Bronchial epithelial cell (primary cell): ENCODE data around the gene MOSMO. TPM values are rescaled to one million over a fixed set of nuclear protein-coding genes. Genes with fewer than 3 reads are reported as not detected.
"Not testable (repeated sequence)": the region's sequence is repeated elsewhere in the genome, so short reads cannot be mapped to it uniquely, and the experiment has no call there.

ENCODE experiments used
- DNase-seq: peaks from one replicate; pipeline ENCODE4 v3.0.0-alpha.2; 2010; ENCODE audit warnings: low read depth
- FAIRE-seq: peaks from 2 replicates; lab custom pipeline; 2011; peaks lifted over from hg19 to GRCh38; lab: Jason Lieb, UNC
- H3K27me3 ChIP-seq: 2 replicates; pipeline ENCODE4 v1.5.1; 2011; ENCODE audit warnings: low read length; ENCODE audit not compliant: control insufficient read depth, insufficient read depth
- H3K36me3 ChIP-seq: 2 replicates; pipeline ENCODE4 v1.5.1; 2011; ENCODE audit warnings: low read length; ENCODE audit not compliant: control insufficient read depth, insufficient read depth
- H3K4me3 ChIP-seq: 2 replicates; pipeline ENCODE4 v1.5.1; 2011; ENCODE audit warnings: mild to moderate bottlenecking, low read depth, low read length, control low read depth
- total RNA-seq: library from RNA; depleted of rRNA; stranded (reverse); fragments of >200 nt; gene quantifications from 2 replicates; pipeline ENCODE4 v1.2.1, GENCODE V29; 2014
- TF ChIP-seq, protein P1 (sequence below): IDR thresholded peaks from 2 replicates; pipeline ENCODE4 v1.5.1; 2011; ENCODE audit warnings: mild to moderate bottlenecking, moderate library complexity, low read length, control low read depth, inconsistent platforms; ENCODE audit not compliant: insufficient read depth, severe bottlenecking

MOSMO gene
- total RNA-seq, 1 donor from 2014 or later = 17.6 TPM

DNA sequence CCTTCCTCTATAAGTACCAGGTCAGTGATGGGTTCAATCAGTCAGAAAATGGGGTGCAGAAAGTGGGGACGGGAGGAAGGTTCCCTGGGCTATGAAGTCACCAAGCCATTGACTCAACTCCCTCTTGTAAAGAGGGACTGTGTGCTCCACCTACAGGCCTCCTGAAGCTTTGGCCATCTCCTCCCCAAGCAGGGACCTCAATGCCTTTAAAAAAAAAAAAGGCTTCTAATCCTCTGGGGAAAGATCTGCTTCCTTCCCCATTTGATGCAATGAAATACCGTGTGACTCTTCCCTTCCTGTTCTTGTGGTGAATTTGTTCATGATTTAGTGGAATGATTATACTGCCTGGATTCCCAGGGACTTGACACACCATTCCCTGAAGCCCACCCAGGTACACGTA lies 115.2 kb downstream of the MOSMO start:
- Histone ChIP-seq H3K36me3 (no peaks in the 10 kb centered on the region), H3K4me3 (no peak overlapping the region), H3K27me3 (no peaks in the 10 kb centered on the region)
- DNase-seq (peak; percentile 21), FAIRE-seq (no peak)
- TF ChIP-seq, protein P1, sequence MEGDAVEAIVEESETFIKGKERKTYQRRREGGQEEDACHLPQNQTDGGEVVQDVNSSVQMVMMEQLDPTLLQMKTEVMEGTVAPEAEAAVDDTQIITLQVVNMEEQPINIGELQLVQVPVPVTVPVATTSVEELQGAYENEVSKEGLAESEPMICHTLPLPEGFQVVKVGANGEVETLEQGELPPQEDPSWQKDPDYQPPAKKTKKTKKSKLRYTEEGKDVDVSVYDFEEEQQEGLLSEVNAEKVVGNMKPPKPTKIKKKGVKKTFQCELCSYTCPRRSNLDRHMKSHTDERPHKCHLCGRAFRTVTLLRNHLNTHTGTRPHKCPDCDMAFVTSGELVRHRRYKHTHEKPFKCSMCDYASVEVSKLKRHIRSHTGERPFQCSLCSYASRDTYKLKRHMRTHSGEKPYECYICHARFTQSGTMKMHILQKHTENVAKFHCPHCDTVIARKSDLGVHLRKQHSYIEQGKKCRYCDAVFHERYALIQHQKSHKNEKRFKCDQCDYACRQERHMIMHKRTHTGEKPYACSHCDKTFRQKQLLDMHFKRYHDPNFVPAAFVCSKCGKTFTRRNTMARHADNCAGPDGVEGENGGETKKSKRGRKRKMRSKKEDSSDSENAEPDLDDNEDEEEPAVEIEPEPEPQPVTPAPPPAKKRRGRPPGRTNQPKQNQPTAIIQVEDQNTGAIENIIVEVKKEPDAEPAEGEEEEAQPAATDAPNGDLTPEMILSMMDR = peak; percentile 18

DNA sequence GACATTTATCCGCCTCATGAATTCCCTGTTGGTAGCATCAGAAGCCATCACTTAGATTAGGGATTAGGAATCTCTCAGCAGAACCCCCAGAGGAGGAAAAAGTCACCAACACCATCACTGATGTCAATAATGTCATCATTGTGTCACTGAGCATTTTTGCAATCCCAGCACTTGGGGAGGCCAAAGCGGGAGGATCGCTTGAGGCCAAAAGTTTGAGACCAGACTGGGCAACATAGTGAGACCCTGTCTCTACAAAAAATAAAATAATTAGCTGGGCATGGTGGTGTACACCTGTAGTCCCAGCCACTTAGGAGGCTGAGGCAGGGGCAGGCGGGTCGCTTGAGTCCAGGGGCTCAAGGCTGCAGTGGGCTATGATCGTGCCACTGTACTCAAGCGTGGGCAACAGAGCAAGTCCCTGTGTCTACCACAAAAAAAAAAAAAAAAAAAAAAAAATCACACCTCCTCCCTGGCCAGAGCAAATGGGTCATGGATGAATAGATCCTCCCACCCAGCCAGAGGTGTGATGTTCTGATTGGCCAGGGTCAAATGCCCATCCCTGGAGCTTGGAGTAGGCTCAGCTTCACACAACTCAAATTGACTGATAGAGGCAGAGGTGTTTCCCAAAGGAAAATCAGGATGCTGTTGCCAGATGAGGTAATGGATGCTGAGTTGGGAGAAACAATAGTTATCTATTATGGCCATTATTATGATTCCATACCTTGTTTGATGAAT lies 116.0 kb downstream of the MOSMO start:
- TF ChIP-seq, protein P1 = no peak
- DNase-seq = no peak
- FAIRE-seq = no peak
- Histone ChIP-seq H3K27me3 (no peaks in the 10 kb centered on the region), H3K36me3 (no peaks in the 10 kb centered on the region), H3K4me3 (no peak overlapping the region)

DNA sequence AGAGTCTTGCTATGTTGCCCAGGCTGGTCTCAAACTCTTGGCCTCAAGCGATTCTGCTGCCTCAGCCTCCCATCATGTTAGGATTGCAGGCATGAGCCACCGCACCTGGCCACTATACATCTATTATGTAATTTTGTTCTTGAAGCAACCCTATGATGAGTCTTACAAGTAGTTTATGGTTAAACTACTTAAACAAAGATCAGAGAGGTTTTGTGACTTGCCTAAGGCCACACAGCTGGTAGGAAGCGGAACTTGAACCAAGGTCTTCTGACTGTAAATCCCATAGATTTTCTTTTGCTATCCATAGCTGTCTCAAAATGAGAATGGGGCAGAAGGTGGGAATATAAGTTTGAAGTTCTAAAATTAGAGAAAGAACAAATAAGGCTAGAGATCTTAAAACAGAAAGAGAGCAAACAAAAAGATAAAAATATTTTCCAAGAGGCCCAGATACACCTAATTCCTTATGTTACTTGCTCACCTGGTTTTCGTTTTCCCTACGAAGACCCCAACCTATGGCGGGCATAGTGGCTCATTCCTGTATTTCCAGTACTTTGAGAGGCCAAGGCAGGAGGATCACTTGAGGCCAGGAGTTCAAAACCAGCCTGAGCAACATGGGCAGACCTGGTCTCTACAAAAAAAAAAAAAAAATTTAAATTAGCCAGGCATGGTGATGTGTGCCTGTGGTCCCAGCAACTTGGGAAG lies 116.8 kb downstream of the MOSMO start:
- Histone ChIP-seq H3K27me3 (no peaks in the 10 kb centered on the region), H3K4me3 (no peak overlapping the region), H3K36me3 (no peaks in the 10 kb centered on the region)
- TF ChIP-seq, protein P1 = no peak
- FAIRE-seq (no peak), DNase-seq (no peak)

DNA sequence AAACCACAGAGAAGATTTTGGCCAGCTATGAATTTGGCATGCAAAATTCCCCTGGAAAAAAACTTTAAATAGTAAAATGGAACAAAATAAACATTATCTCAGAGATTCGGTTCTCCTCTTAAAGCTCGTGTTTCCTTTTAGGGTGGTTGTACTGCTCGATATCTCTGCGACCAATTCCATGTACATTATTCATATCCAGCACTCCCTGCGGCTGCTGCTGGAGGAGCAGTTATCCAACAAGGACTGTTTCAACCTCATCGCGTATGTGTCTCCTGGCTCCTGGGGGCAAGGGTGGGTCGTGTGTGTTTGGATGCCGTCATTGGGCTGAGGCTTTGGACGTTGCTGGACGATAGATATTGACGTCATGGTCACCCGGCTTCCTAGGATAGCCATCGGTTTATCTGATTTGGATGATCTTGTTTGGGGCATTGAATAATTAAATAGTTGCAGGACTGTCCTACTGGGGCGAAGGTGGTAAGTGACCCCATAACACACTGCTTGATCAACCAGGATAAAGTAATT lies 118.2 kb downstream of the MOSMO start:
- DNase-seq (no peak), FAIRE-seq (no peak)
- TF ChIP-seq, protein P1 = no peak
- H3K36me3 ChIP-seq = no peaks in the 10 kb centered on the region
- H3K27me3 ChIP-seq = no peaks in the 10 kb centered on the region
- H3K4me3 ChIP-seq = no peak overlapping the region

DNA sequence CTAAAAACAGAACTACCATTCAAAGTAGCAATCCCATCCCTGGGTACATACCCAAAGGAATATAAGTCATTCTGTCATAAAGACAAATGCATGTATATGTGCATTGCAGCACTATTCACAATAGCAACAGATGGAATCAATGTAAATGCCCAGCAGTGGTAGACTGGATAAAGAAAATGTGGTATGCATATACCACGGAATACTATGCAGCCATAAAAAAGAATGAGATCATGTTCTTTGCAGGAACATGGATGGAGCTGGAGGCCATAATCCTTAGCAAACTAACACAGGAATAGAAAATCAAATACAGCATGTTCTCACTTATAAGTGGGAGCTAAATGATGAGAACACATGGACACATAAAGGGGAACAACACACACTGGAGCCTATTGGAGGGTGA lies 120.6 kb downstream of the MOSMO start:
- not testable (repeated sequence) for DNase-seq, H3K27me3 ChIP-seq, FAIRE-seq, H3K4me3 ChIP-seq, H3K36me3 ChIP-seq

DNA sequence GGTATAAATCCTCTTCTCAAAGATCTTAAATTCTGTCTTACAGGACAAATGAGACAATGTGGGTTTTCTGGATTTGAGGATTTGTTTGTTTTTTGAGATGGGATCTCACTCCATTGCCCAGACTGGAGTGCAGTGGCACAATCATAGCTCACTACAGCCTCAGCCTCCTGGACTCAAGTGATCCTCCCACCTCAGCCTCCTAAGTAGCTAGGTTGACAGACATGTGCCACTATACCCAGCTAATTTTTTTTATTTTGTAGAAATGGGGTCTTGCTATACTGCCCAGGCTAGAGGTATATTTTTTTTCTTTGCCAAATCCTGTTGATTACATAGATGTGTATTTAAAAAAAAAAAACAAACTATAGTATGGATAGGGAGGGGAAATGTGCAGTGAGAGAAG lies 122.6 kb downstream of the MOSMO start:
- Histone ChIP-seq H3K27me3 (peaks cover 2% of the 10 kb centered on the region), H3K4me3 (no peak overlapping the region), H3K36me3 (no peaks in the 10 kb centered on the region)
- TF ChIP-seq, protein P1 = no peak
- no peak for FAIRE-seq
- no peak for DNase-seq
